ENCODE results near the gene CTDSPL. TPM values are rescaled to one million over a fixed set of nuclear protein-coding genes. Genes with fewer than 3 reads are reported as not detected.

The CTDSPL gene
- total and polyA plus RNA-seq, 10 of the 15 experiments (the other 5 are each of a cell fraction or from before 2014, with no cell fraction given) = 0.05 to 0.51 (median 0.18) TPM; not detected in 6

DNA sequence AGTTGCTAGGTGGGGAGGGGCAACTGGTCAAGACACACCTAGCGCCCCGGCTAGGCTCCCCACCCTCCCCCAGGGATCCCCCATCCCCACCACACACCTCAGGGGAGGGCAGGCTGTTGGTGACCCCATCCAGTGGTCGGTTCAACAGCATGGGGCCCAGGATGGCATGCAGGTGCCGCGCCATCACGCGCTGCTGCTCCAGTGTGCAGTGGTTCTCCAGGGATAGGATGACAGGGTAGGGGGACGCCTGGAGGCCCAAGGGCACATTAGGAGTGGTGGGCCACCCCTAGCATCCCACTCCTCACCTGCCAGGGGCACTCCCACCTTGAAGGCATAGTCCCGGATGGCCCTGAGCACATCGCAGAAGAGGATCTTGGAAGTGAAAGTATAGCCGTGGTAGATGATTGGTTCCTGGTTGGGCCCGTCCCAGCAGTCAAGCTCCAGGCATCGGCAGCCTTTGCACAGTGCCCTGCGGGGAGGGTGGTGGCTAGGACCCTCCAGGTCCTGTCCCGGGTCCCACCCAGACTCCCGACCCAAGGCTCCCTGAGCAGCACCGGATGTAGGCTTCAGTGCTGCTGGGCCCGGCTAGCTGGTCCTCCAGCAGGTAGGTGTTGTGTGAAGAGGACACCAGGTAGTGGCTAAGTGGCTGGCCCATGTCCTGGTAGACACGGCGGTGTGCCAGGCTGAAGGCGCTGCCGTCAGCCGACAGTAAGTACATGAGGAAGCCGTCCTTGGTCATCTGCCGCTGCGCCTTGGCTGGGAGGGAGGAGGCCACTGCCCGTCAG, 148.3 kb downstream of the CTDSPL start:
- in situ Hi-C loops (cut with MboI) (no loop called here), intact Hi-C loops (cut with micrococcal nuclease; ENCODE audit: unreplicated experiment) (no loop called here)
- no peak for FAIRE-seq
- H4K20me1 ChIP-seq (ENCODE audit: control insufficient read depth, insufficient read depth) = no peaks in the 10 kb centered on the region
- BruUV-seq (replicated peaks) = no TSS peak
- ATAC-seq = no peak
- no peaks in the 10 kb centered on the region for H3K79me2 ChIP-seq (ENCODE audit: control insufficient read depth, insufficient read depth, low read length)
- no peaks in the 10 kb centered on the region for H3K9me3 ChIP-seq (replicated peaks; ENCODE audit: control insufficient read depth, insufficient read depth, low read length)
- H3K27me3 ChIP-seq (replicated peaks in 1 of 2; ENCODE audit: control insufficient read depth in 2 of 2, insufficient read depth in 2 of 2, low read length in 1 of 2) = no peaks in the 10 kb centered on the region
- CTCF ChIA-PET = interaction anchor here (1.0 to 1.2 kb wide), 2 partner anchors 10 to 40 kb away, joined by 3 read pairs; no protein-coding TSS in a partner anchor
- POLR2A ChIA-PET = no interaction called here
- TF ChIP-seq ZBED1 (IDR thresholded peaks at IDR 0.05; ENCODE audit: borderline replicate concordance) (no peak), KLF5 (IDR thresholded peaks at IDR 0.05; ENCODE audit: partially characterized antibody) (no peak), CBX3 (IDR thresholded peaks at IDR 0.05; ENCODE audit: borderline replicate concordance, low read depth) (no peak), TCF12 (IDR thresholded peaks at IDR 0.05; ENCODE audit: low read depth, low read length) (no peak), ZNF24 (IDR thresholded peaks at IDR 0.05) (no peak), ZNF217 (IDR thresholded peaks at IDR 0.05) (no peak), STAT3 (IDR thresholded peaks at IDR 0.05; ENCODE audit: low read depth, low read length) (no peak)
- TF ChIP-seq, protein P1, sequence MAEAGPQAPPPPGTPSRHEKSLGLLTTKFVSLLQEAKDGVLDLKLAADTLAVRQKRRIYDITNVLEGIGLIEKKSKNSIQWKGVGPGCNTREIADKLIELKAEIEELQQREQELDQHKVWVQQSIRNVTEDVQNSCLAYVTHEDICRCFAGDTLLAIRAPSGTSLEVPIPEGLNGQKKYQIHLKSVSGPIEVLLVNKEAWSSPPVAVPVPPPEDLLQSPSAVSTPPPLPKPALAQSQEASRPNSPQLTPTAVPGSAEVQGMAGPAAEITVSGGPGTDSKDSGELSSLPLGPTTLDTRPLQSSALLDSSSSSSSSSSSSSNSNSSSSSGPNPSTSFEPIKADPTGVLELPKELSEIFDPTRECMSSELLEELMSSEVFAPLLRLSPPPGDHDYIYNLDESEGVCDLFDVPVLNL (IDR thresholded peaks at IDR 0.05; ENCODE audit: low read depth, low read length) = no peak
- TF ChIP-seq, protein P2, sequence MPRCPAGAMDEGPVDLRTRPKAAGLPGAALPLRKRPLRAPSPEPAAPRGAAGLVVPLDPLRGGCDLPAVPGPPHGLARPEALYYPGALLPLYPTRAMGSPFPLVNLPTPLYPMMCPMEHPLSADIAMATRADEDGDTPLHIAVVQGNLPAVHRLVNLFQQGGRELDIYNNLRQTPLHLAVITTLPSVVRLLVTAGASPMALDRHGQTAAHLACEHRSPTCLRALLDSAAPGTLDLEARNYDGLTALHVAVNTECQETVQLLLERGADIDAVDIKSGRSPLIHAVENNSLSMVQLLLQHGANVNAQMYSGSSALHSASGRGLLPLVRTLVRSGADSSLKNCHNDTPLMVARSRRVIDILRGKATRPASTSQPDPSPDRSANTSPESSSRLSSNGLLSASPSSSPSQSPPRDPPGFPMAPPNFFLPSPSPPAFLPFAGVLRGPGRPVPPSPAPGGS (IDR thresholded peaks at IDR 0.05; ENCODE audit: borderline replicate concordance, insufficient read depth, low read depth, low read length, poor library complexity, severe bottlenecking) = no peak
- TF ChIP-seq, protein P3, sequence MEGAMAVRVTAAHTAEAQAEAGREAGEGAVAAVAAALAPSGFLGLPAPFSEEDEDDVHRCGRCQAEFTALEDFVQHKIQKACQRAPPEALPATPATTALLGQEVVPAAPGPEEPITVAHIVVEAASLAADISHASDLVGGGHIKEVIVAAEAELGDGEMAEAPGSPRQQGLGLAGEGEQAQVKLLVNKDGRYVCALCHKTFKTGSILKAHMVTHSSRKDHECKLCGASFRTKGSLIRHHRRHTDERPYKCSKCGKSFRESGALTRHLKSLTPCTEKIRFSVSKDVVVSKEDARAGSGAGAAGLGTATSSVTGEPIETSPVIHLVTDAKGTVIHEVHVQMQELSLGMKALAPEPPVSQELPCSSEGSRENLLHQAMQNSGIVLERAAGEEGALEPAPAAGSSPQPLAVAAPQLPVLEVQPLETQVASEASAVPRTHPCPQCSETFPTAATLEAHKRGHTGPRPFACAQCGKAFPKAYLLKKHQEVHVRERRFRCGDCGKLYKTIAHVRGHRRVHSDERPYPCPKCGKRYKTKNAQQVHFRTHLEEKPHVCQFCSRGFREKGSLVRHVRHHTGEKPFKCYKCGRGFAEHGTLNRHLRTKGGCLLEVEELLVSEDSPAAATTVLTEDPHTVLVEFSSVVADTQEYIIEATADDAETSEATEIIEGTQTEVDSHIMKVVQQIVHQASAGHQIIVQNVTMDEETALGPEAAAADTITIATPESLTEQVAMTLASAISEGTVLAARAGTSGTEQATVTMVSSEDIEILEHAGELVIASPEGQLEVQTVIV (IDR thresholded peaks at IDR 0.05; ENCODE audit: borderline replicate concordance, partially characterized antibody) = no peak
- SMC1A ChIA-PET (ENCODE audit: uncharacterized antibody, unreplicated experiment) = no interaction called here
- no peak overlapping the region for H3K4me2 ChIP-seq (ENCODE audit: control insufficient read depth, insufficient read depth)
- no peak overlapping the region for H3K4me3 ChIP-seq
- H3K9ac ChIP-seq (ENCODE audit: control insufficient read depth, insufficient read depth, low read length) = no peak overlapping the region
- no peaks in the 10 kb centered on the region; a peak in 2 of 4 replicates for H3K36me3 ChIP-seq (ENCODE audit: control insufficient read depth in 2 of 2, insufficient read depth in 2 of 2, low read length in 1 of 2)
- no peak overlapping the region for H2AFZ ChIP-seq (ENCODE audit: control insufficient read depth, low read depth, low read length)
- RAD21 ChIA-PET (ENCODE audit: unreplicated experiment) = no interaction called here
- WGBS (ENCODE audit: insufficient coverage, insufficient replicate concordance, low lambda C conversion rate, missing lambda C conversion rate) = 73% methylated on average over 27 of the region's 27 CpGs
- no peak for DNase-seq (ENCODE audit: low read depth, low spot score)
- no peak overlapping the region for H3K27ac ChIP-seq (ENCODE audit: control insufficient read depth, insufficient read depth)
- no peaks in the 10 kb centered on the region; the same call in 1 of the 2 replicates for H3K4me1 ChIP-seq (ENCODE audit: control insufficient read depth, insufficient read depth, low read length)

Measured in GM12878 (cell line).